Astrocyte (in vitro differentiated cells and primary cell): ENCODE data around the gene RANBP10.

Source experiments
- CTCF ChIP-seq: IDR thresholded peaks from 2 replicates; pipeline ENCODE4 v1.5.1; 2011; ENCODE audit warnings: low read depth, mild to moderate bottlenecking, inconsistent platforms, low read length, moderate library complexity; ENCODE audit not compliant: insufficient read depth
- EZH2 ChIP-seq: IDR thresholded peaks from 2 replicates; pipeline ENCODE4 v1.6.1; 2012; ENCODE audit warnings: mild to moderate bottlenecking, low read length, inconsistent platforms; ENCODE audit not compliant: insufficient read depth

GRCh38 chr16:67779256-67780014, 26.9 kb downstream of the RANBP10 start:
- TF ChIP-seq CTCF (no peak), EZH2 (no peak)
